ENCODE measurements around the gene ADH5. TPM values are rescaled to one million over a fixed set of nuclear protein-coding genes. Genes with fewer than 3 reads are reported as not detected.
"Not testable (repeated sequence)": the region's sequence is repeated elsewhere in the genome, so short reads cannot be mapped to it uniquely, and the experiment has no call there.

Gene ADH5
- total RNA-seq, 1 experiment from 2014 or later = 126 TPM

- no peak for DNase-seq (ENCODE audit: low read depth)
These were observed 4.0 kb downstream of the ADH5 start for GRCh38 chr4:99084595-99084994.

- DNase-seq (ENCODE audit: low read depth) = no peak
These were observed 6.4 kb downstream of the ADH5 start for GRCh38 chr4:99082192-99082591.

- not testable (repeated sequence) for DNase-seq (ENCODE audit: low read depth)
These were observed 7.7 kb downstream of the ADH5 start for GRCh38 chr4:99080869-99081268.

- DNase-seq (ENCODE audit: low read depth) = no peak
These were observed 8.8 kb downstream of the ADH5 start for GRCh38 chr4:99079625-99080295.

GRCh38 chr4:99078931-99079624, 9.5 kb downstream of the ADH5 start:
- DNase-seq (ENCODE audit: low read depth) = no peak

GRCh38 chr4:99078336-99078735, 10.3 kb downstream of the ADH5 start:
- no peak for DNase-seq (ENCODE audit: low read depth)

GRCh38 chr4:99077177-99077576, 11.4 kb downstream of the ADH5 start:
- no peak for DNase-seq (ENCODE audit: low read depth)

GRCh38 chr4:99076292-99076976, 12.2 kb downstream of the ADH5 start:
- DNase-seq (ENCODE audit: low read depth) = no peak

- no peak for DNase-seq (ENCODE audit: low read depth)
These were observed 13.8 kb downstream of the ADH5 start for GRCh38 chr4:99074816-99075215.

GRCh38 chr4:99071159-99071558, 17.4 kb downstream of the ADH5 start:
- no peak for DNase-seq (ENCODE audit: low read depth)

GRCh38 chr4:99067617-99068016, 21.0 kb downstream of the ADH5 start:
- no peak for DNase-seq (ENCODE audit: low read depth)

- not testable (repeated sequence) for DNase-seq (ENCODE audit: low read depth)
These were observed 23.1 kb downstream of the ADH5 start for GRCh38 chr4:99065521-99065920.

- DNase-seq (ENCODE audit: low read depth) = peak; percentile 2
These were observed 26.5 kb downstream of the ADH5 start for GRCh38 chr4:99062120-99062519.

GRCh38 chr4:99061048-99061700, 27.4 kb downstream of the ADH5 start:
- DNase-seq (ENCODE audit: low read depth) = no peak

GRCh38 chr4:99059550-99059949, 29.0 kb downstream of the ADH5 start:
- DNase-seq (ENCODE audit: low read depth) = peak; percentile 16

- DNase-seq (ENCODE audit: low read depth) = no peak
These were observed 30.4 kb downstream of the ADH5 start for GRCh38 chr4:99058228-99058627.

- no peak for DNase-seq (ENCODE audit: low read depth)
These were observed 34.1 kb downstream of the ADH5 start for GRCh38 chr4:99054428-99054994.

- no peak for DNase-seq (ENCODE audit: low read depth)
These were observed 35.7 kb downstream of the ADH5 start for GRCh38 chr4:99052902-99053301.

GRCh38 chr4:99047710-99048109, 40.9 kb downstream of the ADH5 start:
- no peak for DNase-seq (ENCODE audit: low read depth)

GRCh38 chr4:99043346-99043745, 45.2 kb downstream of the ADH5 start:
- no peak for DNase-seq (ENCODE audit: low read depth)

- DNase-seq (ENCODE audit: low read depth) = no peak
These were observed 50.4 kb downstream of the ADH5 start for GRCh38 chr4:99038213-99038612.

- DNase-seq (ENCODE audit: low read depth) = no peak
These were observed 54.6 kb downstream of the ADH5 start for GRCh38 chr4:99033956-99034355.
